ENCODE data around the gene GJB4. TPM values are rescaled to one million over a fixed set of nuclear protein-coding genes. Genes with fewer than 3 reads are reported as not detected.
"Not testable (repeated sequence)": the region's sequence is repeated elsewhere in the genome, so short reads cannot be mapped to it uniquely, and the experiment has no call there.

Gene GJB4
- total RNA-seq, 1 donor from 2014 or later = 1.3 TPM

DNA sequence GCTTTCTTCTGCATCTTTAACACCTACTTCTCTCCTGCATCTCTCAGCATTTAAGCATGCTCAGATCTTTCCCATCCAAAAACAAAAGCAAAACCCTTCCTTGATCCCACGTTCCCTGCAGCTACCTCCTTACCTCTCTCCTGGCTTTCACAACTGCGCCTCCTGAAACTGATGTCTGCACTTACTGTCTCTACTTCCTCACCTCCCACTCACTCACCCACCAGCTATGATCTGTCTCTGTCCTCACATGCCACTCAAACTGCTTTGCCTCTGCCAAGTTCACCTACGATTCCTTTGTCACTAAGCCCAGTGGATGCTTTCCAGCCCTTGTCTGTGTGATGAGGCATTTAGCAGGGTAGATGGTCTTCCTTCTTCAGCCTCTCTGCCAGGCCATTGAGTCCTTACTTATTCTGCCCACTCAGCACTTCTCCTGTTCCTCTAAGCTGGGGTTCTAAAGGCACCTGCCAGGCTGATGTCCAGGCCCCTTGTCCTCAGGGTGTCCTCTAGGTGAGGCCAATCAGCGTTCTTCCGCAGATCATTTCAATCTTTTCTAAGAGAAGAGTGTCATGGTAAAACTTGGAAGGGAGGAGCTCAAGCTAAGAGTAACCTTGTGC lies 11.5 kb downstream of the GJB4 start:
- TF ChIP-seq, protein P1, sequence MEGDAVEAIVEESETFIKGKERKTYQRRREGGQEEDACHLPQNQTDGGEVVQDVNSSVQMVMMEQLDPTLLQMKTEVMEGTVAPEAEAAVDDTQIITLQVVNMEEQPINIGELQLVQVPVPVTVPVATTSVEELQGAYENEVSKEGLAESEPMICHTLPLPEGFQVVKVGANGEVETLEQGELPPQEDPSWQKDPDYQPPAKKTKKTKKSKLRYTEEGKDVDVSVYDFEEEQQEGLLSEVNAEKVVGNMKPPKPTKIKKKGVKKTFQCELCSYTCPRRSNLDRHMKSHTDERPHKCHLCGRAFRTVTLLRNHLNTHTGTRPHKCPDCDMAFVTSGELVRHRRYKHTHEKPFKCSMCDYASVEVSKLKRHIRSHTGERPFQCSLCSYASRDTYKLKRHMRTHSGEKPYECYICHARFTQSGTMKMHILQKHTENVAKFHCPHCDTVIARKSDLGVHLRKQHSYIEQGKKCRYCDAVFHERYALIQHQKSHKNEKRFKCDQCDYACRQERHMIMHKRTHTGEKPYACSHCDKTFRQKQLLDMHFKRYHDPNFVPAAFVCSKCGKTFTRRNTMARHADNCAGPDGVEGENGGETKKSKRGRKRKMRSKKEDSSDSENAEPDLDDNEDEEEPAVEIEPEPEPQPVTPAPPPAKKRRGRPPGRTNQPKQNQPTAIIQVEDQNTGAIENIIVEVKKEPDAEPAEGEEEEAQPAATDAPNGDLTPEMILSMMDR (IDR thresholded peaks at IDR 0.05; ENCODE audit: insufficient read depth, low read length, poor library complexity, severe bottlenecking) = no peak
- Histone ChIP-seq H3K27me3 (ENCODE audit: control insufficient read depth, insufficient read depth, low read length) (no peaks in the 10 kb centered on the region), H3K36me3 (ENCODE audit: control insufficient read depth, insufficient read depth, low read length) (no peaks in the 10 kb centered on the region), H3K4me3 (ENCODE audit: low read depth, low read length) (no peak overlapping the region)
- DNase-seq (ENCODE audit: low read depth) = no peak

DNA sequence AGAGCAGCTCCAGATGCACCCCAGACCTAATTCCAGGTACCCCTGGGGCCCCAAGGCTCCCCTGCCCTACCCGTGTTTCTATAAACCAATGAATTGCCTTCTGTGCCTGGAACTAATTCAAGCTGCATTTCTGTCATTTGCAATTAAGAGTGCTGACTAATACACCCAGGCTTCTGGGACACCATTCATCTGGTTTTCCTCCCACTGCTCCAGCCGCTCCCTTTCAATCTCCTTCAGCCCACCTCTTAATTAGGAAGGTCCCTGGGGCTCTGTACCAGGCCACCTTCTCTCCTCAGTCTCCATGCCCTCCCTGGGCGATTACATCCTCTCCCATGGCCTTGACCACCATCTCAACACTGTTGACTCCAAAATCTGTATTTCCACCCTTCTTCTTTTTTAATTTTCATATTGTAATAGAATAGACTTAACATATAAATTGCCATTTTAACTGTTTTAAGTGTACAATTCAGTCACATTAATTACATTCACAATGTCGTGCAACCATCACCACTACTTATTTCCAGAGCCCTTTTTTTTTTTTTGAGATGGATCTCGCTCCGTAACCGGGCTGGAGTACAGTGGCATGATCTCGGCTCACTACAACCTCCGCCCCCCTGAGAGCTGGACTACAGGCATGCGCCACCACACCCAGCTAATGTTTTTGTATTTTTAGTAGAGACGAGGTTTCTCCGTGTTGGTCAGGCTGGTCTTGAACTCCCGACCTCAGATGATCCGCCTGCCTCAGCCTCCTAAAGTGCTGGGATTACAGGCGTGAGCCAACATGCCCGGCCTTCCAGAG lies 12.2 kb downstream of the GJB4 start:
- no peak for DNase-seq (ENCODE audit: low read depth)
- H3K27me3 ChIP-seq (ENCODE audit: control insufficient read depth, insufficient read depth, low read length) = no peaks in the 10 kb centered on the region
- H3K36me3 ChIP-seq (ENCODE audit: control insufficient read depth, insufficient read depth, low read length) = no peaks in the 10 kb centered on the region
- H3K4me3 ChIP-seq (ENCODE audit: low read depth, low read length) = no peak overlapping the region
- TF ChIP-seq, protein P1 (IDR thresholded peaks at IDR 0.05; ENCODE audit: insufficient read depth, low read length, poor library complexity, severe bottlenecking) = no peak

DNA sequence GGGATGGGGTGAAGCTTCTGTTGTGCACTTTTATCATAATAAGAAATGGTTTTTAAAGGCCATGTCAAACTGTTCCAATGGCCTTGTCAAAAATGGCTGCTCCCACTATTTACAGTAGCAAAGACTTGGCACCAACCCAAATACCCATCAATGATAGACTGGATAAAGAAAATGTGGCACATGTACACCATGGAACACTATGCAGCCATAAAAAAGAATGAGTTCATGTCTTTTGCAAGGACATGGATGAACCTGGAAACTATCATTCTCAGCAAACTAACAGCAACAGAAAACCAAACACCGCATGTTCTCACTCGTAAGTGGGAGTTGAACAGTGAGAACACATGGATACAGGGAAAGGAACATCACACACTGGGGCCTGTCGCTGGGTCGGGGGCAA lies 13.6 kb downstream of the GJB4 start:
- H3K36me3 ChIP-seq (ENCODE audit: control insufficient read depth, insufficient read depth, low read length); H3K4me3 ChIP-seq (ENCODE audit: low read depth, low read length); H3K27me3 ChIP-seq (ENCODE audit: control insufficient read depth, insufficient read depth, low read length); DNase-seq (ENCODE audit: low read depth): not testable (repeated sequence)

DNA sequence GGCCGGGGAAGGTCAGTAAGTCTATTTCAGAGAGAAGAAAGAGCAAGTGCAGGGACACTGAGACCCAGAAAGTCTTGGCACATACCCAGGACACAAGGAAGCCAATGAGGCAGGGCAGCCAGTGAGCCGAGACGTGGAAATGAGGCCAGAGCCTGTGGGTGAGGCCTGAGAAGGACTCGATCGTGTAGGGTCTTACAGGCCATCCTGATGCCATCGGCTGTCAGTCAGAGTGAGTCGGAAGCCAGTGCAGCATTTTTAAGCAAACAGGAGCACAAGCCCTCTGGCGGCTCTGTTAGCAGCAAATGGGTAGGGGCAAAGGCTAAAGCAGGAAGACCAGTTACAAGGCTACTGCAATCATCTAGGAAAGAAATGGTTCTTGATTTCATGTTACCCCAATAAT lies 15.4 kb downstream of the GJB4 start:
- H3K4me3 ChIP-seq (ENCODE audit: low read depth, low read length) = no peak overlapping the region
- TF ChIP-seq, protein P1 (IDR thresholded peaks at IDR 0.05; ENCODE audit: insufficient read depth, low read length, poor library complexity, severe bottlenecking) = no peak
- H3K36me3 ChIP-seq (ENCODE audit: control insufficient read depth, insufficient read depth, low read length) = no peaks in the 10 kb centered on the region
- DNase-seq (ENCODE audit: low read depth) = no peak
- no peaks in the 10 kb centered on the region for H3K27me3 ChIP-seq (ENCODE audit: control insufficient read depth, insufficient read depth, low read length)

DNA sequence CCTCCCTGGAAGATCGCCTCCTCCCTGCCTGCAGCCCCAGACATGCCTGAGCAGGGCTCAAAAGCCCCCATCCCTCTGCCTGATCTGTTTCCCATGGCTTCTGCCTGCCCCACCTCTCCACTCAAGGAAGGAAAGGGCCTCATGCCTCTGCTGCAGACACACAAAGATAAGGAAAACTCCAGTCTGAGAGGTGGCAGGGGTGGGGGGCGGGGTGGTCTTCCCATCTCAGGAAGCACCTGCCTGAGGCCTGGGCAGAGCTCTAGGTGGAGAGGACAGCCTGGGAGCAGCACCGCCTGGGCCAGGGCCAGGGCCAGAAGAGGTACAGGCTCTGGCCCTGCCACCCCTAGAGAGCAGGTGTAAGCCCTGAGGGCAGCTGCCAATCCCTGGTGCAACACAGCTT lies 17.4 kb downstream of the GJB4 start:
- no peak for DNase-seq (ENCODE audit: low read depth)
- no peaks in the 10 kb centered on the region for H3K36me3 ChIP-seq (ENCODE audit: control insufficient read depth, insufficient read depth, low read length)
- H3K27me3 ChIP-seq (ENCODE audit: control insufficient read depth, insufficient read depth, low read length) = no peaks in the 10 kb centered on the region
- H3K4me3 ChIP-seq (ENCODE audit: low read depth, low read length) = no peak overlapping the region
- TF ChIP-seq, protein P1 (IDR thresholded peaks at IDR 0.05; ENCODE audit: insufficient read depth, low read length, poor library complexity, severe bottlenecking) = no peak

DNA sequence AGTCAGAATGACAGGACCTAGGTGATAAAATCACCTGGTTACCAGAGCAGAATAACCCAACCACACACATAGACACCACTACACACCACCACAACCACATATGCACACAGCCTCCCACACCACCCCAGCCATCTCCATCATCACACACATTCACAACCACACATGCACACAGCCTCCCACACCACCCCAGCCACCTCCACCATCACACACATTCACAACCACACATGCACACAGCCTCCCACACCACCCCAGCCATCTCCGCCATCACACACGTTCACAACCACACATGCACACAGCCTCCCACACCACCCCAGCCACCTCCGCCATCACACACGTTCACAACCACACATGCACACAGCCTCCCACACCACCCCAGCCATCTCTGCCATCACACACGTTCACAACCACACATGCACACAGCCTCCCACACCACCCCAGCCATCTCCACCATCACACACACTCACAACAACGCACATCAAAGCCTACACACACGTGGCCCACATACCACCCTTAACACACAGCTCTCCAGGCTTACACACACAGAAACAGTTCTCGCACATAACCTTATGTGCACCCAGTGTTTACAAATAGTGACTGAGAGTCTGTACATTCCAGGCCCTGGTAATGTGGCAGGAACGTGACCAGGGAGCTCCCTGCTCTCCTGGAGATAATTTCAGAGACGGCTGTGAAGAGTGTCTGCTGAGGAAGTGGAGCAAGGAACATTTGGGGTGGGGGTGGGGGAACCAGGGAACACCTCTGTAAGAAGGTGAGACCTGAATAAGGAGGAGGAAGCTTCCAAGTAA lies 18.2 kb downstream of the GJB4 start:
- TF ChIP-seq, protein P1 (IDR thresholded peaks at IDR 0.05; ENCODE audit: insufficient read depth, low read length, poor library complexity, severe bottlenecking) = no peak
- no peaks in the 10 kb centered on the region for H3K36me3 ChIP-seq (ENCODE audit: control insufficient read depth, insufficient read depth, low read length)
- no peak overlapping the region for H3K4me3 ChIP-seq (ENCODE audit: low read depth, low read length)

More for the DNA sequence above, 18.2 kb downstream of the GJB4 start:
- no peaks in the 10 kb centered on the region for H3K27me3 ChIP-seq (ENCODE audit: control insufficient read depth, insufficient read depth, low read length)
- DNase-seq (ENCODE audit: low read depth) = no peak

Measured in kidney epithelial cell (primary cell).